GM23248 (cell line): ENCODE results near the gene GPX3. TPM values are rescaled to one million over a fixed set of nuclear protein-coding genes. Genes with fewer than 3 reads are reported as not detected.

Experiments
- DNase-seq: peaks from one replicate; pipeline ENCODE4 v3.0.0-alpha.2; 2015
- H2AFZ ChIP-seq: fragments of 200-600 bp; sonication (generic); 2 replicates; pipeline ENCODE4 v1.6.1; 2016; ENCODE audit warnings: antibody characterized with exemption
- H3F3A ChIP-seq: fragments of 200-600 bp; sonication (generic); 2 replicates; pipeline ENCODE4 v1.6.1; 2016; ENCODE audit warnings: mild to moderate bottlenecking, antibody characterized with exemption, mixed run types; ENCODE audit not compliant: insufficient read depth
- H3K27ac ChIP-seq: fragments of 200-600 bp; sonication (generic); 2 replicates; pipeline ENCODE4 v1.5.1; 2016; ENCODE audit warnings: mild to moderate bottlenecking
- H3K27me3 ChIP-seq: fragments of 200-600 bp; sonication (generic); replicated peaks from 2 replicates; pipeline ENCODE4 v1.6.1; 2016; ENCODE audit warnings: mild to moderate bottlenecking; ENCODE audit not compliant: insufficient read depth
- H3K36me3 ChIP-seq: fragments of 200-600 bp; sonication (generic); 2 replicates; pipeline ENCODE4 v1.6.1; 2016; ENCODE audit warnings: low read depth, mild to moderate bottlenecking
- H3K4me1 ChIP-seq: fragments of 200-600 bp; sonication (generic); 2 replicates; pipeline ENCODE4 v1.6.1; 2016; ENCODE audit warnings: mild to moderate bottlenecking; ENCODE audit not compliant: insufficient read depth
- H3K4me2 ChIP-seq: fragments of 200-600 bp; sonication (generic); one replicate; pipeline ENCODE4 v1.6.1; 2016; ENCODE audit warnings: mild to moderate bottlenecking; ENCODE audit not compliant: unreplicated experiment
- H3K4me3 ChIP-seq: fragments of 200-600 bp; sonication (generic); 2 replicates; pipeline ENCODE4 v1.5.1; 2016; ENCODE audit warnings: mild to moderate bottlenecking
- H3K79me2 ChIP-seq: fragments of 200-600 bp; sonication (generic); 2 replicates; pipeline ENCODE4 v1.6.1; 2016; ENCODE audit warnings: mild to moderate bottlenecking; ENCODE audit not compliant: insufficient read depth
- H3K9ac ChIP-seq: fragments of 200-600 bp; sonication (generic); 2 replicates; pipeline ENCODE4 v1.6.1; 2016; ENCODE audit warnings: mild to moderate bottlenecking
- H3K9me2 ChIP-seq: fragments of 200-600 bp; sonication (generic); 2 replicates; pipeline ENCODE4 v1.6.1; 2016; ENCODE audit warnings: mixed run types, mild to moderate bottlenecking, moderate library complexity; ENCODE audit not compliant: insufficient read depth
- H3K9me3 ChIP-seq: fragments of 200-600 bp; sonication (generic); one replicate; pipeline ENCODE4 v1.6.1; 2017; ENCODE audit warnings: low read depth
- H4K20me1 ChIP-seq: fragments of 200-600 bp; sonication (generic); 2 replicates; pipeline ENCODE4 v1.6.0; 2016; ENCODE audit not compliant: insufficient read depth
- EZH2 ChIP-seq: fragments of 200-600 bp; sonication (generic); IDR thresholded peaks from 2 replicates; pipeline ENCODE4 v1.6.1; 2018; ENCODE audit warnings: antibody characterized with exemption, mild to moderate bottlenecking; ENCODE audit not compliant: insufficient read depth, poor library complexity, severe bottlenecking
- EZH2phosphoT487 ChIP-seq: fragments of 200-600 bp; sonication (generic); IDR thresholded peaks from 2 replicates; pipeline ENCODE4 v1.6.1; 2018; ENCODE audit warnings: antibody characterized with exemption, moderate library complexity, mild to moderate bottlenecking, low read depth; ENCODE audit not compliant: insufficient read depth
- WGBS, 2 experiments: methylation state at CpG; one replicate each; pipeline ENCODE4 v1.1.6; 2015 to 2017; ENCODE audit warnings: low lambda C conversion rate in 2 of 2, low coverage in 1 of 2; ENCODE audit errors: missing lambda C conversion rate in 2 of 2; 5-methylcytosine and 5-hydroxymethylcytosine counted together
- in situ Hi-C: fragments of 300-500 bp; cut with MboI; formaldehyde crosslinking; loops from 2 replicates; pipeline ENCODE4 v1.15.0; 2020
- polyA plus RNA-seq: library from polyadenylated mRNA; unstranded; fragments of >200 nt; fragmentation: Nextera tagmentation; extraction: Ambion mirVana; gene quantifications from 2 replicates; pipeline ENCODE4 v1.2.1, GENCODE V29; 2016
- total RNA-seq: library from RNA; depleted of rRNA; stranded (reverse); fragments of >200 nt; shearing (Covaris generic); gene quantifications from 2 replicates; pipeline ENCODE4 v1.2.3, GENCODE V29; 2014

GPX3 gene
- total and polyA plus RNA-seq, 2 experiments from 2014 or later = 3.0 to 4.2 TPM

DNA sequence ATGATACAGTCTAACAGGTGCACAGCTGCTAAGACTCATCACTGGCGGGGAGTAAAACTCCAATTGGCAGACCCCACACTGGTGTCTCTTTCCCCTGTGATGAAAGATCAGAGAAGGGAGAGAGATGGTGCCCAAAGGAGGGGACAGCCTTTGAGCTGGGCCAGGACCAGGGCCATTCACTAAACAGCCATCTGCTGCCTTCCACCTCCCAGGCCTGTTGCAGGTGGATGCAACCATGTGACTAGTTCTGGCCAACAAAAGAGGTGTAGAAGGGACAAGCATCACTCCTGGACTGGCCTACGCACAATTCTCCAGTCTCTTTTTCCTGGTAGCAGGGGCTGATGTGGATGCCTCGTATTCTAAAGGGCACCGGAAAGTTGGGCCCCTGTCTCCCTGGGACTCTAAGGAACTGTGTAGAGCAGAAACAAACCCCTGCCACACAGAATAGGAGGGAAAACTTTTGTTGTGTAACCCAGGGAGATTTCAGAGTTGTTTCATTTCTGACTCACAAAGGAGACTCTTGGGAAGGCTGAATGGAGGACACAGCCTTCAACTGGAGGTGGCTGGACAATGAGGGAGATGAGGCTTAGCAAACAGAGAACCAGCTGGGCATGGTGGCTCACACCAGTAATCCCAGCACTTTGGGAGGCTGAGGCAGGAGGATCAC, 33.5 kb downstream of the GPX3 start:
- Histone ChIP-seq H3K4me1 (no peaks in the 10 kb centered on the region), H3K4me3 (no peak overlapping the region), H3F3A (0 out of 2 replicates have a peak, but pooled peaks cover 6% of the 10 kb centered on the region), H3K36me3 (peaks cover 9% of the 10 kb centered on the region; the same call in 1 of the 2 replicates), H3K27ac (no peak overlapping the region), H3K9ac (no peak overlapping the region), H4K20me1 (no peaks in the 10 kb centered on the region), H3K27me3 (no peaks in the 10 kb centered on the region), H3K9me3 (no peaks in the 10 kb centered on the region), H2AFZ (no peak overlapping the region), H3K9me2 (no peaks in the 10 kb centered on the region), H3K4me2 (no peak overlapping the region), H3K79me2 (no peaks in the 10 kb centered on the region)
- in situ Hi-C loops = loop anchor here (5.0 kb wide), 1 partner anchor 63 kb away; no protein-coding TSS in a partner anchor
- DNase-seq = peak; percentile 36
- TF ChIP-seq EZH2phosphoT487 (no peak), EZH2 (no peak)
- WGBS, 2 experiments = 94 to 100% methylated on average over 4 of the region's 4 CpGs

DNA sequence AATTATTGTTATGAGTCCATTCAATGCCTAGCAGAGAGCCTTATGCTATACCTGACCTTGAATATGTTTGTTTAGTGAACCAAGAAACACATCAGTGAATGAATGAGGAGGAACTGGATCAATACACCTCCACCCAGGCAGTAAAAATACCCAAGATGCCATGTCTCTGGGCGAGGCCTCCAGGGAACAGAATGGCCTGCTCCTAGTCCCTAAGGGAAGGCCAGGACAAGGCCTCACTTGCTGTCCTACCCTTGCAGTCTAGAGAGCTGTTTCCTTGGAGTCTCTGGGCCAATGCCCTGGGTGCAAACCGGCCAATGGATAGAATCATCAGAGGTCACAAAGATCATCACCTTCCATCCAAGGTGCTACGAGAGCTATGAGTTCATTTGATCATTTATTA, 34.3 kb downstream of the GPX3 start:
- no peak overlapping the region for H3K4me3 ChIP-seq
- no peak overlapping the region for H3K4me2 ChIP-seq
- 88 to 91% methylated on average over 3 of the region's 3 CpGs for WGBS, 2 experiments
- H3K27me3 ChIP-seq = no peaks in the 10 kb centered on the region
- H3K4me1 ChIP-seq = no peaks in the 10 kb centered on the region
- TF ChIP-seq EZH2 (no peak), EZH2phosphoT487 (no peak)
- no peaks in the 10 kb centered on the region for H4K20me1 ChIP-seq
- H3K9me3 ChIP-seq = no peaks in the 10 kb centered on the region
- H3K79me2 ChIP-seq = no peaks in the 10 kb centered on the region
- no peak overlapping the region for H3K9ac ChIP-seq
- peaks cover 12% of the 10 kb centered on the region; the same call in 1 of the 2 replicates for H3K36me3 ChIP-seq
- H2AFZ ChIP-seq = no peak overlapping the region
- H3K27ac ChIP-seq = no peak overlapping the region
- in situ Hi-C loops = loop anchor here (5.0 kb wide), 1 partner anchor 63 kb away; no protein-coding TSS in a partner anchor
- 0 out of 2 replicates have a peak, but pooled peaks cover 6% of the 10 kb centered on the region for H3F3A ChIP-seq
- no peak for DNase-seq
- H3K9me2 ChIP-seq = no peaks in the 10 kb centered on the region

DNA sequence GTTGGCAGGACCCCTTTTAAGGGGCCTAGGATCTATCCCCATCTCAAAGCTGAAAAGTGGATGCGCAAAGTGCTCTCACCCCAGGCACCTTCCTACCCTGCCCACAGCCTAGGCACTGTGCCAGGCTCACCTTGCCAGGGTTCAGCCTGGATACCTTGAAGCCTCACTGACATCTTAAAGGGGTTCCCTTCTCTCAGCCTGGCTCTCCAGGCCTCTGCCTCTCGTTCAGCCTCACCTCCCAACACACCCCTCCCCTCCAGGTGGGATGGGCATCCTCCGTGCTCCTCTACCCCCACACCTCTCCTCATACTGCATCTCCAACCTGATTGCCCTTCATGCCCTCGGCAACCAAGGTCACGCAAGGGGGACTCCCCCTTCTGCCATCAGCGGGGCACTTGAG, 34.9 kb downstream of the GPX3 start:
- in situ Hi-C loops = no loop called here
- WGBS, 2 experiments = 89 to 90% methylated on average over 6 of the region's 6 CpGs
- no peaks in the 10 kb centered on the region for H3K27me3 ChIP-seq
- H3K4me3 ChIP-seq = no peak overlapping the region
- 0 out of 2 replicates have a peak, but pooled peaks cover 1% of the 10 kb centered on the region for H3K79me2 ChIP-seq
- no peak overlapping the region for H3K4me2 ChIP-seq
- 0 out of 2 replicates have a peak, but pooled peaks cover 6% of the 10 kb centered on the region for H3F3A ChIP-seq
- H3K27ac ChIP-seq = no peak overlapping the region
- H4K20me1 ChIP-seq = no peaks in the 10 kb centered on the region
- peaks cover 16% of the 10 kb centered on the region; the same call in 1 of the 2 replicates for H3K36me3 ChIP-seq
- no peak for DNase-seq
- 0 out of 2 replicates have a peak, but pooled peaks cover 3% of the 10 kb centered on the region for H3K4me1 ChIP-seq
- no peak overlapping the region for H3K9ac ChIP-seq
- H2AFZ ChIP-seq = no peak overlapping the region
- TF ChIP-seq EZH2 = no peak
- no peaks in the 10 kb centered on the region for H3K9me2 ChIP-seq
- no peaks in the 10 kb centered on the region for H3K9me3 ChIP-seq

DNA sequence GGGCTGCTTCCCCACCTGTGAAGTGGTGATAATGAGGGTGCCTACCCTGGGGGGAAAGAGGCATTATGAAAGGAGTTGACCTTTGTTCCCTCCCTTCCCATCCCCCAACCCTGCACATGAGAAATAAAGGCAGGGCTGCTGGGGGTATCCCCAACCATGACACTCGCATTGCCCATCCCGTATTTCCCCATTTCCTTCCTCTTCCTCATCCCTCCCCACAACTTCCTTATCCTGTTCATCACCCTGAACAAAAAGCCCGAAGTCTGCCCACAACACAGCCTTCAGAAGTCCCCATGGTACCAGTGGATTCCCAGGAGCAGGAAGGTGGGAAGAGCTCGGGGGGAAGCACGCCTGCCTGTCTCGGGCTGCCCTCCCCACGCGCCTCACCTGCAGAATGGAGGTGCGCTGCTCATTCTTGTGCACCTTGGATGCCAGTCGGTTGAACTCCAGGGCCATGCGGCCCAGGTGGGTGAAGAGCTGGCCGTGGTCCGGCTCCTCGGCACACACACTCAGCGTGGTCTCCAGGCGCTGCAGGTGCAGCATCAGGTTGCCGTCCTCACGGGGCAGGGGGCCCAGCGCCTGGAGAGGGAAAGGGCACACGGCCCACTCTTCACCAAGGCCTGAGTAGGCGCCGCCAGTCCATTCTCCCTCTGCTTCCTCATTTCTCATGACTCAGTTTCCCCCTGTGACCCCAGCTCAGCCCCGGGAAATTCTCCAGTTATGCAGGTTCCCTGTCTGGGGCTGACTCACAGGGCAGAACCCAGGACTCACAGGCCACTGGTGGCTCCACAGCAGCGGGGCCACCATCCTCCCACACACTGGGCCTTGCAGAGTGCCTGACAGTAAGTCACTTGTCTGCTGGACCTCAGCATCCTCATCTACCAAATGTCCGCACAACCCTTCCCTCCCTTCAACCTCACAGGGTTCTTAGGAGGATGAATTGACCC, 36.3 kb downstream of the GPX3 start:
- Histone ChIP-seq H3K4me3 (no peak overlapping the region), H3K27me3 (no peaks in the 10 kb centered on the region), H3K9me2 (no peaks in the 10 kb centered on the region), H3K4me1 (0 out of 2 replicates have a peak, but pooled peaks cover 3% of the 10 kb centered on the region), H3K9ac (no peak overlapping the region), H3K79me2 (peaks cover 12% of the 10 kb centered on the region; the same call in 1 of the 2 replicates), H3K27ac (no peak overlapping the region), H3F3A (0 out of 2 replicates have a peak, but pooled peaks cover 6% of the 10 kb centered on the region), H4K20me1 (no peaks in the 10 kb centered on the region), H2AFZ (no peak overlapping the region), H3K36me3 (peaks cover 16% of the 10 kb centered on the region; the same call in 1 of the 2 replicates), H3K9me3 (no peaks in the 10 kb centered on the region), H3K4me2 (no peak overlapping the region)
- in situ Hi-C loops = no loop called here
- 94 to 96% methylated on average over 25 of the region's 25 CpGs for WGBS, 2 experiments
- DNase-seq = no peak
- TF ChIP-seq EZH2 (no peak), EZH2phosphoT487 (no peak)
